NB4 (cell line): ENCODE results near the gene EIF4EBP2.

Experiments used
- DNase-seq: peaks from one replicate; pipeline ENCODE4 v3.0.0; 2010; ENCODE audit warnings: low read depth
- H3K4me3 ChIP-seq: one replicate; pipeline ENCODE4 v1.5.1; 2011; ENCODE audit warnings: mild to moderate bottlenecking, low read depth, low read length, moderate library complexity
- CTCF ChIP-seq: IDR thresholded peaks from one replicate; pipeline ENCODE4 v1.5.1; 2012; ENCODE audit warnings: low read depth, low read length
- MAX ChIP-seq: IDR thresholded peaks from 2 replicates; pipeline ENCODE4 v1.6.1; 2011; ENCODE audit warnings: low read depth, low read length
- MYC ChIP-seq: IDR thresholded peaks from 2 replicates; pipeline ENCODE4 v1.6.1; 2011; ENCODE audit warnings: low read depth, low read length
- POLR2A ChIP-seq: IDR thresholded peaks from 2 replicates; pipeline ENCODE4 v1.6.1; 2011; ENCODE audit warnings: mild to moderate bottlenecking; ENCODE audit not compliant: insufficient read length; ENCODE audit errors: extremely low read depth

EIF4EBP2 gene

GRCh38 chr10:70425096-70425495, 21.2 kb downstream of the EIF4EBP2 start:
- TF ChIP-seq MYC (no peak), POLR2A (no peak), CTCF (no peak), MAX (no peak)
- no peak overlapping the region for H3K4me3 ChIP-seq
- no peak for DNase-seq

GRCh38 chr10:70426823-70427222, 22.9 kb downstream of the EIF4EBP2 start:
- H3K4me3 ChIP-seq: no peak overlapping the region
- DNase-seq: no peak
- no peak for TF ChIP-seq POLR2A
- no peak for TF ChIP-seq MYC
- no peak for TF ChIP-seq CTCF
- TF ChIP-seq MAX: no peak

- TF ChIP-seq POLR2A: no peak
- 0 out of 2 replicates have a peak, but pooled peaks have one; percentile 13 for TF ChIP-seq MYC
- TF ChIP-seq MAX: peak; percentile 30; the same call in 1 of the 2 replicates
- peak; percentile 12 for TF ChIP-seq CTCF
- DNase-seq: peak; percentile 55
- no peak overlapping the region for H3K4me3 ChIP-seq
Measured at GRCh38 chr10:70430493-70431445, 26.8 kb downstream of the EIF4EBP2 start.

GRCh38 chr10:70432101-70432500, 28.2 kb downstream of the EIF4EBP2 start:
- no peak overlapping the region for H3K4me3 ChIP-seq
- no peak for DNase-seq
- TF ChIP-seq MYC (no peak), MAX (no peak), CTCF (no peak), POLR2A (no peak)

GRCh38 chr10:70432561-70433263, 28.8 kb downstream of the EIF4EBP2 start:
- H3K4me3 ChIP-seq: no peak overlapping the region
- no peak for DNase-seq
- no peak for TF ChIP-seq MYC
- no peak for TF ChIP-seq MAX
- no peak for TF ChIP-seq CTCF
- TF ChIP-seq POLR2A: no peak
